Activated CD8-positive, alpha-beta T cell treated with anti-CD3 and anti-CD28 coated beads, Interleukin-2, amount 10 ng/mL, durations not matched to agents 7 days and 5 days (primary cell): ENCODE measurements around the gene ACO2. TPM values are rescaled to one million over a fixed set of nuclear protein-coding genes. Genes with fewer than 3 reads are reported as not detected.

Source experiments
- ATAC-seq: fragments of 150-1000 bp; cut with Tn5 transposase; one replicate; pipeline ENCODE4 v1.10.0; 2021; ENCODE audit warnings: moderate library complexity
- CTCF ChIA-PET: fragments of 350-600 bp; sonication (Branson Sonifier 250); formaldehyde crosslinking; loops from one replicate; lab custom pipeline; 2021; ENCODE audit warnings: antibody characterized with exemption; lab: Charles Lee
- POLR2A ChIA-PET: fragments of 350-600 bp; sonication (Branson Sonifier 250); formaldehyde crosslinking; loops from one replicate; lab custom pipeline; 2021; ENCODE audit warnings: antibody characterized with exemption; lab: Charles Lee
- DNase-seq: peaks from one replicate; pipeline ENCODE4 v3.0.0-alpha.2; 2020
- H3K27ac Mint-ChIP-seq: one replicate; pipeline ENCODE4 v1.8.0; 2021; ENCODE audit warnings: mild to moderate bottlenecking, mixed read lengths
- H3K27me3 Mint-ChIP-seq: one replicate; pipeline ENCODE4 v1.8.0; 2021; ENCODE audit warnings: low read depth, mixed read lengths
- H3K36me3 Mint-ChIP-seq: one replicate; pipeline ENCODE4 v1.8.0; 2021; ENCODE audit warnings: low read depth, mixed read lengths
- H3K4me1 Mint-ChIP-seq: one replicate; pipeline ENCODE4 v1.8.0; 2021; ENCODE audit warnings: low read depth, mixed read lengths
- H3K4me3 Mint-ChIP-seq: one replicate; pipeline ENCODE4 v1.8.0; 2021; ENCODE audit warnings: mild to moderate bottlenecking, mixed read lengths
- H3K9me3 Mint-ChIP-seq: one replicate; pipeline ENCODE4 v1.8.0; 2022; ENCODE audit warnings: mixed read lengths; ENCODE audit not compliant: insufficient read depth
- total RNA-seq, 2 experiments: library from RNA; stranded (reverse); gene quantifications; one replicate each; pipeline ENCODE4 v1.2.3, GENCODE V29; 2021

Gene ACO2
- total RNA-seq, 2 experiments from 2014 or later = 91.8 to 97.1 TPM

GRCh38 chr22:41574847-41575381 is 106.0 kb downstream of the ACO2 start:
- Mint-ChIP-seq H3K9me3 (no peaks in the 10 kb centered on the region), H3K4me1 (no peaks in the 10 kb centered on the region), H3K27me3 (no peaks in the 10 kb centered on the region), H3K27ac (no peak overlapping the region), H3K4me3 (no peak overlapping the region), H3K36me3 (peaks cover 8% of the 10 kb centered on the region)
- CTCF ChIA-PET = no interaction called here
- ATAC-seq (no peak), DNase-seq (no peak)
- POLR2A ChIA-PET = interaction anchor here (1.4 kb wide), 1 partner anchor 23 kb away, joined by 3 read pairs; no protein-coding TSS in a partner anchor

- CTCF ChIA-PET = interaction anchor here (1.2 kb wide), 1 partner anchor 21 kb away, joined by 3 read pairs; no protein-coding TSS in a partner anchor
- Mint-ChIP-seq H3K36me3 (peaks cover 8% of the 10 kb centered on the region), H3K4me3 (no peak overlapping the region), H3K9me3 (no peaks in the 10 kb centered on the region), H3K4me1 (peaks cover 5% of the 10 kb centered on the region), H3K27ac (no peak overlapping the region), H3K27me3 (no peaks in the 10 kb centered on the region)
- POLR2A ChIA-PET = interaction anchor here (1.3 to 1.4 kb wide), 2 partner anchors 14 to 23 kb away, joined by 3 to 6 read pairs; partner anchors contain the start of gene PMM1
- ATAC-seq (no peak), DNase-seq (no peak)
These were observed 106.6 kb downstream of the ACO2 start for GRCh38 chr22:41575533-41575932.

- H3K27ac Mint-ChIP-seq = no peak overlapping the region
- H3K9me3 Mint-ChIP-seq = no peaks in the 10 kb centered on the region
- peaks cover 5% of the 10 kb centered on the region for H3K4me1 Mint-ChIP-seq
- ATAC-seq = peak; percentile 80
- DNase-seq = peak; percentile 64
- H3K4me3 Mint-ChIP-seq = no peak overlapping the region
- peaks cover 8% of the 10 kb centered on the region for H3K36me3 Mint-ChIP-seq
- CTCF ChIA-PET = interaction anchor here (0.9 to 2.2 kb wide), 9 partner anchors 9 to 90 kb away, joined by 3 to 12 read pairs (median 3); partner anchors contain the start of gene PMM1
- H3K27me3 Mint-ChIP-seq = no peaks in the 10 kb centered on the region
- POLR2A ChIA-PET = interaction anchor here (1.3 kb wide), 1 partner anchor 12 kb away, joined by 6 read pairs; the partner anchor contains the start of gene PMM1
These were observed 108.0 kb downstream of the ACO2 start for GRCh38 chr22:41576877-41577276.

GRCh38 chr22:41578114-41578513 is 109.2 kb downstream of the ACO2 start:
- ATAC-seq (no peak), DNase-seq (no peak)
- Mint-ChIP-seq H3K36me3 (peaks cover 15% of the 10 kb centered on the region), H3K4me3 (no peak overlapping the region), H3K4me1 (peaks cover 5% of the 10 kb centered on the region), H3K27ac (no peak overlapping the region), H3K9me3 (no peaks in the 10 kb centered on the region), H3K27me3 (no peaks in the 10 kb centered on the region)
- CTCF ChIA-PET = interaction anchor here (1.3 to 2.2 kb wide), 2 partner anchors 12 to 42 kb away, joined by 3 to 12 read pairs; partner anchors contain the start of gene PMM1
- POLR2A ChIA-PET = no interaction called here

Other genes with a start within 250 kb of the ACO2 start
- 1 to 10 TPM in 1 of 2 experiments, under 1 TPM in 1; 0.37 to 1.0 TPM for gene CHADL, start 228.2 kb upstream of the ACO2 start, total RNA-seq
- gene RANGAP1, start 182.9 kb upstream of the ACO2 start, total RNA-seq = 100 to 1,000 TPM; 123 to 125 TPM
- gene ZC3H7B, start 167.6 kb upstream of the ACO2 start, total RNA-seq = 10 to 100 TPM; 48.4 to 50.8 TPM
- gene TEF, start 87.2 kb upstream of the ACO2 start, total RNA-seq = 1 to 10 TPM; 2.9 to 3.0 TPM
- 10 to 100 TPM; 33.2 to 33.6 TPM for gene TOB2, start 22.3 kb upstream of the ACO2 start, total RNA-seq
- 10 to 100 TPM; 58.8 to 62.1 TPM for gene PHF5A, start 425 bp upstream of the ACO2 start, total RNA-seq
- 10 to 100 TPM; 31.3 to 31.9 TPM for gene POLR3H, start 75.4 kb downstream of the ACO2 start, total RNA-seq
- not detected for gene CSDC2, start 91.9 kb downstream of the ACO2 start, total RNA-seq
- gene PMM1, start 120.7 kb downstream of the ACO2 start, total RNA-seq = 10 to 100 TPM; 37.5 to 38.2 TPM
- 10 to 100 TPM; 33.0 to 35.2 TPM for gene DESI1, start 151.9 kb downstream of the ACO2 start, total RNA-seq
- 100 to 1,000 TPM; 302 to 308 TPM for gene XRCC6, start 152.2 kb downstream of the ACO2 start, total RNA-seq
- gene SNU13, start 219.8 kb downstream of the ACO2 start, total RNA-seq = 100 to 1,000 TPM; 185 to 200 TPM
- 10 to 100 TPM; 48.1 to 48.4 TPM for gene MEI1, start 230.4 kb downstream of the ACO2 start, total RNA-seq